Mucosa of stomach (tissue), 1 donor: ENCODE results near the gene UMPS.
"Not testable (repeated sequence)": the region's sequence is repeated elsewhere in the genome, so short reads cannot be mapped to it uniquely, and the experiment has no call there.

Experiments
- H3K27me3 ChIP-seq: one replicate; pipeline ENCODE4 v1.7.0; 2013; ENCODE audit warnings: mild to moderate bottlenecking, low read length; ENCODE audit not compliant: control insufficient read depth, insufficient read depth
- H3K36me3 ChIP-seq: one replicate; pipeline ENCODE4 v1.7.0; 2013; ENCODE audit warnings: low read length; ENCODE audit not compliant: control insufficient read depth, insufficient read depth
- H3K4me1 ChIP-seq: one replicate; pipeline ENCODE4 v1.7.0; 2013; ENCODE audit warnings: mild to moderate bottlenecking, low read length; ENCODE audit not compliant: control insufficient read depth, insufficient read depth
- H3K4me3 ChIP-seq: one replicate; pipeline ENCODE4 v1.7.0; 2013; ENCODE audit warnings: low read length
- H3K9ac ChIP-seq: one replicate; pipeline ENCODE4 v1.7.0; 2013; ENCODE audit warnings: mild to moderate bottlenecking, low read length, moderate library complexity
- H3K9me3 ChIP-seq: one replicate; pipeline ENCODE4 v1.7.0; 2013; ENCODE audit warnings: mild to moderate bottlenecking, low read length, moderate library complexity; ENCODE audit not compliant: control insufficient read depth
- donor health status: Pancreatic carcinoma.

Gene UMPS

DNA sequence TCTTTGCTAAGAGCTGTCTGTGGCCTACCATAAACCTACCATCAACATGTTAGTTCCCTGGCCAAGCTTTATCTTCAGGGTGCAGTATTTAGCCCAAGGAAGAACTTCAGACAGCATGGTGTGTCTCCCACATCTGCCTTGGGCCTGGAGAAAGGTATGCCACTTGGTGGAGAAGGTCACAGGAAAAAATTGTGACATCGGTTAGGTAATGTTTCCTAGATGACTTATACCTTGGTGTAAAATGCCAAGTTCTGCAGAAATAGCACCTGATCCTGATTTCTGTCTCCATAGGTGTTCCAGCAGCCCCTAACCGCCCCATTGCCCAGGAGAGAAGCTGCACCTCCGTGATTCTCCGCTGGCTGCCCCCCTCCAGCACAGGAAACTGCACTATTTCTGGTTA lies 33.0 kb upstream of the UMPS start:
- no peaks in the 10 kb centered on the region for H3K4me1 ChIP-seq
- H3K9ac ChIP-seq: no peak overlapping the region
- H3K36me3 ChIP-seq: no peaks in the 10 kb centered on the region
- H3K9me3 ChIP-seq: no peaks in the 10 kb centered on the region
- no peaks in the 10 kb centered on the region for H3K27me3 ChIP-seq
- no peak overlapping the region for H3K4me3 ChIP-seq

DNA sequence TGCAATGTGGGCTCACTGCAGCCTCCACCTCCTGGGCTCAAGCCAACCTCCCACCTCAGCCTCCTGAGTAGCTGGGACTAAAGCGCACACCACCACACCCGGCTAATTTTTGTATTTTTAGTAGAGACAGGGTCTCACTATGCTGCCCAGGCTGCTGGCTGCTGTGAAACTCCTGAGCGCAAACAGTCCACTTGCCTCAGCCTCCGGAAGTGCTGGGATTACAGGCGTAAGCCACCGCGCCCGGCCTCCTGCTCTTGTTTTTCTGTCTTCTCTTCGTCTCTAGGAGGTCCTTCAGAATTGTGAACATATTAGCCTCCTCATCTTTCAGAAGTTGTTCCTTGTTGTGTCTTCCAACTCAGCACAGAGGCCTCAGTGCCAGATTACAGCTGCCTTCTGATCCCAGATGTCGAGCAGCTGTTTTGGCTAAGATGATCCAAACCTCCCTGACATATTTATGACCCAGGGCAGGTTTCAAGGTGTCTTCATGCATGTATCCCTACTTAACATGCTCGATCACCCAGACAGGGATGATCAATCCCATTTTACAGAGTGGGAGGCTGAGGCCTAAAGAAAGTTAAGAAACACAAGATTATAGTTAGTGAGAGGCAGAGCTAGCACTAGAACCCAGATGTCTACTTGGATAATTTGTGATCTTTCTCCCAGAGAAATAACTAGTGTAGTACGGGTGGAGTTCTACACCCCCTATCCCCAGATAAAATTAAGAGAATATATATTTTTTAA lies 32.1 kb upstream of the UMPS start:
- no peaks in the 10 kb centered on the region for H3K36me3 ChIP-seq
- no peaks in the 10 kb centered on the region for H3K9me3 ChIP-seq
- no peaks in the 10 kb centered on the region for H3K4me1 ChIP-seq
- H3K27me3 ChIP-seq: no peaks in the 10 kb centered on the region
- no peak overlapping the region for H3K9ac ChIP-seq
- no peak overlapping the region for H3K4me3 ChIP-seq

DNA sequence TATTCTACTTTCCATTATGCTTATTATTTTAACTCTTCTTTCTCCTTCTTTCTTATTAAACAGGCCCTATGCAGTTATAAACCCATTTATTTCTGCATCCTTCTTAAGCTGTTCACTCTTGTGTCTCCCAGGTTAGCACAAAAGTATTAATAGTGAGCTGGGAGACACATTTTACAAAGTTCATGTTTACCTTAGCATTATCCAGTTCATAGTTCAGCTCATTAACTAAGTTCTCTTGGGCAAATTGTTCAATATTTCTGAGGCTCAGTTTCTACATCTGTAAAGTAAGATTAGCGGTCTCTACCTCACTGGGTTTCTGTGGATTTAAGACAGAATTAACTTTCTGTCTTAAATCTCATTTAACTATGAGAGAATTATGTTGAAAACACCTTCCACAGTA lies 31.2 kb upstream of the UMPS start:
- no peak overlapping the region for H3K4me3 ChIP-seq
- no peaks in the 10 kb centered on the region for H3K36me3 ChIP-seq
- H3K9me3 ChIP-seq: no peaks in the 10 kb centered on the region
- H3K27me3 ChIP-seq: no peaks in the 10 kb centered on the region
- H3K9ac ChIP-seq: no peak overlapping the region
- no peaks in the 10 kb centered on the region for H3K4me1 ChIP-seq

DNA sequence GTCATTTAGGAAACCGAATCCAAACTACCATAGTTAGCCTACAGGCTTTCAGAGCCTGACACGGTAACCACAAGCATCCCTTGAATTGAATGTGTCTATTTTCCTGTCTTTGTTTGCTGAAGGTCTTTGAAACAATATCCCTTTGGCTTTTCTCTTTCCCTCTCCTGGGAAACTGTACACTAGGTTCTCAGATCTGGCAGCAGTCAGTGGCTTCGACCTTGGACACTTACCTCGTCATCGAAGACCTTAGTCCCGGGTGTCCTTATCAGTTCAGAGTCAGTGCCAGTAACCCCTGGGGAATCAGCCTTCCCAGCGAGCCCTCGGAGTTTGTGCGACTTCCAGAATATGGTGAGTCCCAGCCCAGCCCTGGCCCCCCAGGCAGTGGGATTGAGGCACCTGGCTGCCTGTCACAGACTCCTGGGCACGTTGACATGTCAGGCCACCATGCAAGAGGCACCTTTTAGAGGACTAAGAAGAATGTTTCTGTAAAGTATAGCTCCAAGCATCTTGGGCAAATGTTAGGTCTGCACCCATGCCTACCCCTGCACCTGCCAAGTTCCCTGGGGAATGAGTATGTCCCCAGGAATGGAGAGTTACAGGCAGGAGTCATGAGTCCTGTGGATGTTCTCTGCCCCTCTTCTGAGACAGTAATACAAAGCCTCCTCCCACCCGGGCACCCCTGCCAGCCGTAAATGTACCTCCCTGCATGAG lies 30.4 kb upstream of the UMPS start:
- Histone ChIP-seq H3K27me3 (no peaks in the 10 kb centered on the region), H3K36me3 (no peaks in the 10 kb centered on the region), H3K9ac (no peak overlapping the region), H3K4me3 (no peak overlapping the region), H3K4me1 (no peaks in the 10 kb centered on the region), H3K9me3 (no peaks in the 10 kb centered on the region)

DNA sequence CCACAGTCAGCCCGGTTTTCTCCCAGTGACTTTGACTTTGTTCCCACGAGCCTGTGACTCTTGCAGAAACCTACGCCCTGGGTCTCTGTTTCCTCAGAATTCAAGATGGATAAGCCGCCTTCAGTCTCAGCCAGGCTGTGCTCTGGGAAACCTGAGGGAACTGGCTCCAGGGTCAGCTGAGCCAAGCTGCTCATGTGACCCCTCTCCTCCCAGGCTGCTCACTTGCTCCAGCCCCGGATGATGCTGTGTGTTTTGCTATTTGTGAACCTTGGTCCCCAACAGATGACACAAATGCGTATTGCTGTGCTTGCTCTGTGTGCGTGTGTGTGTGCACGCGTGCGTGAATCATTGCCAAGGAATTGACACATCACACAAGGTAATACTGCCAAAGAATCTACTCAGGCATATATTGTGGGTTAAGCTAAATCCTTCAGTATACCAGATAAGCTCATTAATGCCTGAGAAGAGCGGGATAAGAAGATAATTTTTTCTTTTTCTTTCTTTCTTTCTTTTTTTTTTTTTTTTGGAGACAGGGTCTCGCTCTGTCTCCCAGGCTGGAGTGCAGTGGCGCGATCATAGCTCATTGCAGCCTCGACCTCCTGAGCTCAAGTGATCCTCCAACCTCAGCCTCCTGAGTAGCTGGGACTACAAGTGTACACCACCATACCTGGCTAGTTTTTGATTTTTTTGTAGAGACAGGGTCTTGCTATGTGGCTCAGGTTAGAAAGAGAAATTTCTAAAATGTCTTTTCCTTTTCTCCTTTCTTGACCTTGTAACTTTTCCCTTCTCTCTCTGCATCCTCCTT lies 29.2 kb upstream of the UMPS start:
- Histone ChIP-seq H3K4me1 (no peaks in the 10 kb centered on the region), H3K9me3 (no peaks in the 10 kb centered on the region), H3K27me3 (no peaks in the 10 kb centered on the region), H3K4me3 (no peak overlapping the region), H3K9ac (no peak overlapping the region), H3K36me3 (no peaks in the 10 kb centered on the region)

DNA sequence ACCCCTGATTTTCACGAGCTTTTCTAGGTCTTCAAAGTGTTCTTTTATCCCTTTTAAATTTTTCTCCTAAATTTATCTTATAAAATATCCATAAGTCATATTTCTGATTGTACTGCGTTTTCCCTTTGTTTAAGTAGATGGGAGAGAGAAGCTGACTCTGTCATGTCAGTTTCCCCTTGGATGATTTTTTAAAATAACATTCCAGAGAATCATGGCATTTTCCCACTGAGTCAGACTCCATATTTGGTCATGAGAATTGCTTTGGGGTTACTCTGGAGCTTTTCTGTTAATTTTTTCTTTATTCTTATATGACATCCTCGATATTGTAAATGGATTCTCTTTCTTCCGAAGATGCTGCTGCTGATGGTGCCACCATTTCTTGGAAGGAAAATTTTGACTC lies 28.6 kb upstream of the UMPS start:
- no peaks in the 10 kb centered on the region for H3K36me3 ChIP-seq
- no peaks in the 10 kb centered on the region for H3K9me3 ChIP-seq
- no peaks in the 10 kb centered on the region for H3K27me3 ChIP-seq
- H3K9ac ChIP-seq: no peak overlapping the region
- H3K4me3 ChIP-seq: no peak overlapping the region
- H3K4me1 ChIP-seq: no peaks in the 10 kb centered on the region

DNA sequence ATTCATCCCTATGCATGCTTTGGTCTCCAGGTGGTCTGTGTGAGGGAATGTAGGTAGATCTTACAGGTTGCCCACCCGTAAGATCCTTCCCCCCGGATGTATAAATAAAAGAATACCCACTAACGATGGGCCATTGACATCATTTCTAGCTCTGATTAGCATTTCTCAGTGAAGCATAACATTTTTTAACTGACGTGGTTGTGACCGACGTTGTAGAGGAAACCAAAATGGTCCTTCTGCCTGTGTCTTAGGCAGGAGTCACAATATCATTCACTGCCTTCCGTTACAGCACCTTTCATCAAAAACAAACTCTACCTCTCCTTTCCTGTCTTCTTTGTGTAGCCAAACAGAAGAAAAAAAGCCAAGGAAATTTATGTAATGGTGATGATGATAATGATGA lies 27.3 kb upstream of the UMPS start:
- Histone ChIP-seq H3K9me3 (no peaks in the 10 kb centered on the region), H3K36me3 (no peaks in the 10 kb centered on the region), H3K9ac (no peak overlapping the region), H3K4me1 (no peaks in the 10 kb centered on the region), H3K27me3 (no peaks in the 10 kb centered on the region), H3K4me3 (no peak overlapping the region)

DNA sequence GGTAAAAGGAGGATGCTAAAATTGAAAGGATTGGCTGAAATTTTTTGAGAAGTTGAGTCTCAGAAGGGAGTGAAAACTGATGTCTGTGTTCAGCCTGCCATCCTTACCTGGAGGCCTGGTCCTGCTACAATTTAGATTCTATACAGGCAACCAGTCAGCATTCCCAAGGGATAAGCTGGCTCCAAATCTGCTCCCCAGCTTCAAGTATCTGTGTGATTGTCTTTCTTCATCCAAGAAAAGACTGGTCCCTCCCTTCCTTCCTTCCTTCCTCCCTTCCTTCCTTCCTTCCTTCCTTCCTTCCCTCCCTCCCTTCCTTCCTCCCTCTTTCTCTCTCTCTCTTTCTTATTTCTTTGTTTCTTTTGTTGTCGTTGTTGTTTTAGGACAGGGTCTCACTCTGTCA lies 24.7 kb upstream of the UMPS start:
- Histone ChIP-seq H3K27me3 (no peaks in the 10 kb centered on the region), H3K4me3 (no peak overlapping the region), H3K9ac (no peak overlapping the region), H3K9me3 (no peaks in the 10 kb centered on the region), H3K4me1 (no peaks in the 10 kb centered on the region), H3K36me3 (no peaks in the 10 kb centered on the region)

DNA sequence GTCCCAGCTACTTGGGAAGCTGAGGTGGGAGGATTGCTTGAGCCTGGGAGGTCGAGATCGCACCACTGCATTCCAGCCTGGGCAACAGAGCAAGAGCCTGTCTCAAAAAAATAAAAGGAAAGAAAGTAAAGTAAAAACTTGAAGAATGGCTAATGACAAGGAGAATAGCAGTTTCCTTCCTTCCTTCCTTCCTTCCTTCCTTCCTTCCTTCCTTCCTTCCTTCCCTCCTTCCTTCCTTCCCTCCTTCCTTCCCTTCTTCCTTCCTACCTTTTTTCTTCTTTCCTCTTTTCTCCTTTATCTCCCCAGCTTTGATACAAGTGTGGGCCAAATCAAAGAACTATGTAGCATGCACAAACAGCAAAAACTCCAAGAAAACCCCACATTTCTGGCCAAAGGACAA lies 23.0 kb upstream of the UMPS start:
- H3K27me3 ChIP-seq, H3K9me3 ChIP-seq, H3K4me3 ChIP-seq, H3K36me3 ChIP-seq, H3K4me1 ChIP-seq, H3K9ac ChIP-seq: not testable (repeated sequence)

DNA sequence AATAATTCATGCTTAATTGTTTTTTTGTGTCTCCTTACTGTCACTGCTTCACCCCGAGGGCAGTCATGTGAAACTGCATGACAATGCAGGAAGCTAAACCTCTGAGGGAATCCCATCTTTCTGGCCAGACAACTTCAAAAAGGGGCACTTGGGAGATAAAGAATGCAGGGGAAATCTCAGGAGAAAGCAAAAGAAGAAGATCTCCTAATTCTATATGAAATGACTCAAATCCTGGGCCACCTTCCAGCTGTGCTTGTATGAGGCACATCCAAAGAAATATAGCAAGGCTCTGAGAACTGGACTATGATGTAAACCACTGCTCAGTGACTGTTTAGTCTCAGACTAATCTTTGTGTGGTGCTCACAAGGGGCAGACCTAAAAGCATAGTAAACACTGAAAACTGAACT lies 22.6 kb upstream of the UMPS start:
- no peaks in the 10 kb centered on the region for H3K9me3 ChIP-seq
- no peak overlapping the region for H3K9ac ChIP-seq
- no peaks in the 10 kb centered on the region for H3K4me1 ChIP-seq
- no peaks in the 10 kb centered on the region for H3K27me3 ChIP-seq
- no peak overlapping the region for H3K4me3 ChIP-seq
- H3K36me3 ChIP-seq: no peaks in the 10 kb centered on the region

DNA sequence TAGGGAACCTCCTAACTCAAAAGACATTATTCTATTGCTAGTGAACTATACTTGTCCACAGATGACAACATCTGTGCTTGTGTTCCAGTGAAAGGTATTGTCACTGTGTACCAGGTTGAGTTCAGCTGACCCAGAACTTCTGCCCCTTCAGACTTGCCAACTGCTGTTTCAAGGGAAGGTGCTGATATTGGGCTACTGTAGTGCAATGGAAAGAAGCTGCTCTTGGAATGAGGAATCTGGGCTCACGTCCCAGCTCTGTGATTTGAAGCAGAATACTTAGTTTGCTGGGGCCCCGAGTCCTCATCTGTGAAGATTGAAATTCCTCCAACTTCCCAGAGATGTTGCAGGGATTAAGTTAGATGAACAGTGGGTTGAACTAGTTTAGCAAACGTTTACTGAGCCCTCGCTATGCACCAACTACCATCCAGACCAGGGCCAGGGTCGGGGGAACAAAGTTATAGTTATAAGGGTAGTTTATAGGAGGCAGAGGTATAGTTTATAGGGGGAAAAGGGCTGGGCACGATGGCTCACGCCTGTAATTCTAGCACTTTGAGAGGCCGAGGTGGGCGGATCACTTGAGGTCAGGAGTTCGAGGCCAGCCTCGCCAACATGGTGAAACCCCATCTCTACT lies 15.9 kb upstream of the UMPS start:
- Histone ChIP-seq H3K4me1 (no peaks in the 10 kb centered on the region), H3K36me3 (no peaks in the 10 kb centered on the region), H3K9me3 (no peaks in the 10 kb centered on the region), H3K4me3 (no peak overlapping the region), H3K9ac (no peak overlapping the region), H3K27me3 (no peaks in the 10 kb centered on the region)

DNA sequence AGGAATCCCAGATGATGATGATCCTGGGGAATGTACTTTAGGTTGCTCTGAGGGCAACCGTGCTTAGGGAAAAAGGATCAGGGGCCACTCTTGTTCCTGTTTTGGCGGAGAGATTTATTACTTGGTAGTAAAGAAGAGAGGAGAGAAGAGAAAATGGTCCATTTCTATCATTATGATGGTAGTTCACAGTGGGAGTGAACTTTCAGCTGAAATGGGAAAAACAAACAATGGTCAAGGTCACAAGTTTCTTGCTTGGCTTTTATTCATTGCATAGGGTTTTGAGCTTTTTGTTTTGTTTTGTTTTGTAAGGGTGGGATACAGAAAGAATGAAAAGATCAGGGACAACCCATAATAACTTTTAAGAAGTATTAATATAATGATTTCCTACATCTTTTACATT lies 7.7 kb upstream of the UMPS start:
- peaks cover 3% of the 10 kb centered on the region for H3K27me3 ChIP-seq
- H3K36me3 ChIP-seq: no peaks in the 10 kb centered on the region
- no peaks in the 10 kb centered on the region for H3K9me3 ChIP-seq
- no peak overlapping the region for H3K9ac ChIP-seq
- no peaks in the 10 kb centered on the region for H3K4me1 ChIP-seq
- H3K4me3 ChIP-seq: no peak overlapping the region
